Activated CD8-positive, alpha-beta memory T cell treated with anti-CD3 and anti-CD28 coated beads, Interleukin-2, amount 10 ng/mL, durations not matched to agents 7 days and 5 days (primary cell): Measurements from ENCODE around the gene MAP6D1. TPM values are rescaled to one million over a fixed set of nuclear protein-coding genes. Genes with fewer than 3 reads are reported as not detected.
"Not testable (repeated sequence)": the region's sequence is repeated elsewhere in the genome, so short reads cannot be mapped to it uniquely, and the experiment has no call there.

Experiments
- ATAC-seq: fragments of 150-1000 bp; cut with Tn5 transposase; one replicate; pipeline ENCODE4 v1.10.0; 2021; ENCODE audit warnings: moderate library complexity
- CTCF ChIA-PET: fragments of 350-600 bp; sonication (Branson Sonifier 250); formaldehyde crosslinking; loops from one replicate; lab custom pipeline; 2021; ENCODE audit warnings: antibody characterized with exemption; lab: Charles Lee
- DNase-seq: peaks from one replicate; pipeline ENCODE4 v3.0.0-alpha.2; 2020
- H3K27ac Mint-ChIP-seq: one replicate; pipeline ENCODE4 v1.8.0; 2021; ENCODE audit warnings: mild to moderate bottlenecking, mixed read lengths
- H3K27me3 Mint-ChIP-seq: one replicate; pipeline ENCODE4 v1.8.0; 2021; ENCODE audit warnings: mixed read lengths
- H3K36me3 Mint-ChIP-seq: one replicate; pipeline ENCODE4 v1.8.0; 2021; ENCODE audit warnings: mild to moderate bottlenecking, mixed read lengths
- H3K4me1 Mint-ChIP-seq: one replicate; pipeline ENCODE4 v1.8.0; 2021; ENCODE audit warnings: mixed read lengths
- H3K4me3 Mint-ChIP-seq: one replicate; pipeline ENCODE4 v1.8.0; 2021; ENCODE audit warnings: mild to moderate bottlenecking, moderate library complexity, mixed read lengths
- H3K9me3 Mint-ChIP-seq: one replicate; pipeline ENCODE4 v1.8.0; 2022; ENCODE audit warnings: low read depth, mixed read lengths
- total RNA-seq, 2 experiments: library from RNA; stranded (reverse); gene quantifications; one replicate each; pipeline ENCODE4 v1.2.3, GENCODE V29; 2021

MAP6D1 gene
- total RNA-seq, 2 experiments from 2014 or later = 0.47 to 0.70 TPM

- H3K4me3 Mint-ChIP-seq = no peak overlapping the region
Observed at GRCh38 chr3:183779896-183780465, 45.4 kb downstream of the MAP6D1 start.

GRCh38 chr3:183777016-183777618, 48.3 kb downstream of the MAP6D1 start:
- CTCF ChIA-PET = no interaction called here
- H3K36me3 Mint-ChIP-seq = peaks cover 58% of the 10 kb centered on the region
- no peaks in the 10 kb centered on the region for H3K4me1 Mint-ChIP-seq
- no peaks in the 10 kb centered on the region for H3K9me3 Mint-ChIP-seq
- DNase-seq = no peak
- no peak overlapping the region for H3K4me3 Mint-ChIP-seq
- no peaks in the 10 kb centered on the region for H3K27me3 Mint-ChIP-seq
- H3K27ac Mint-ChIP-seq = no peak overlapping the region
- no peak for ATAC-seq

More at GRCh38 chr3:183779896-183780465, 45.4 kb downstream of the MAP6D1 start:
- ATAC-seq (no peak), DNase-seq (no peak)
- H3K27me3 Mint-ChIP-seq = no peaks in the 10 kb centered on the region
- no peak overlapping the region for H3K27ac Mint-ChIP-seq
- no peaks in the 10 kb centered on the region for H3K4me1 Mint-ChIP-seq
- H3K9me3 Mint-ChIP-seq = no peaks in the 10 kb centered on the region
- H3K36me3 Mint-ChIP-seq = peaks cover 58% of the 10 kb centered on the region
- CTCF ChIA-PET = interaction anchor here (2.1 kb wide), 1 partner anchor 13 kb away, joined by 6 read pairs; no protein-coding TSS in a partner anchor

- not testable (repeated sequence) for ATAC-seq, H3K9me3 Mint-ChIP-seq, H3K4me1 Mint-ChIP-seq, H3K27ac Mint-ChIP-seq, DNase-seq, H3K4me3 Mint-ChIP-seq, H3K27me3 Mint-ChIP-seq
- CTCF ChIA-PET = interaction anchor here (0.9 to 1.9 kb wide), 2 partner anchors 10 to 35 kb away, joined by 3 to 6 read pairs; no protein-coding TSS in a partner anchor
- peaks cover 57% of the 10 kb centered on the region for H3K36me3 Mint-ChIP-seq
Observed at GRCh38 chr3:183776451-183776850, 48.9 kb downstream of the MAP6D1 start.

- Mint-ChIP-seq H3K27me3 (no peaks in the 10 kb centered on the region), H3K4me1 (no peaks in the 10 kb centered on the region), H3K9me3 (no peaks in the 10 kb centered on the region), H3K36me3 (peaks cover 58% of the 10 kb centered on the region), H3K27ac (no peak overlapping the region), H3K4me3 (no peak overlapping the region)
- DNase-seq (no peak), ATAC-seq (no peak)
- CTCF ChIA-PET = interaction anchor here (0.9 to 1.9 kb wide), 3 partner anchors 9 to 306 kb away, joined by 3 to 6 read pairs (median 4); no protein-coding TSS in a partner anchor
Observed at GRCh38 chr3:183775781-183776180, 49.6 kb downstream of the MAP6D1 start.

- no peak for ATAC-seq
- CTCF ChIA-PET = interaction anchor here (1.5 to 1.9 kb wide), 2 partner anchors 8 to 305 kb away, joined by 4 to 6 read pairs; no protein-coding TSS in a partner anchor
- H3K36me3 Mint-ChIP-seq = peaks cover 54% of the 10 kb centered on the region
- no peaks in the 10 kb centered on the region for H3K9me3 Mint-ChIP-seq
- no peak overlapping the region for H3K27ac Mint-ChIP-seq
- no peaks in the 10 kb centered on the region for H3K4me1 Mint-ChIP-seq
- no peak for DNase-seq
- H3K27me3 Mint-ChIP-seq = no peaks in the 10 kb centered on the region
- H3K4me3 Mint-ChIP-seq = no peak overlapping the region
Observed at GRCh38 chr3:183774631-183775030, 50.7 kb downstream of the MAP6D1 start.

GRCh38 chr3:183769453-183769852, 55.9 kb downstream of the MAP6D1 start:
- Mint-ChIP-seq H3K4me3 (no peak overlapping the region), H3K9me3 (no peaks in the 10 kb centered on the region), H3K27me3 (no peaks in the 10 kb centered on the region), H3K36me3 (peaks cover 43% of the 10 kb centered on the region), H3K4me1 (peaks cover 19% of the 10 kb centered on the region), H3K27ac (no peak overlapping the region)
- ATAC-seq (no peak), DNase-seq (no peak)
- CTCF ChIA-PET = interaction anchor here (0.8 to 1.4 kb wide), 3 partner anchors 10 to 300 kb away, joined by 3 to 4 read pairs (median 3); partner anchors contain the start of gene PARL

GRCh38 chr3:183768114-183768513, 57.3 kb downstream of the MAP6D1 start:
- Mint-ChIP-seq H3K4me3 (no peak overlapping the region), H3K27me3 (no peaks in the 10 kb centered on the region), H3K9me3 (no peaks in the 10 kb centered on the region), H3K27ac (no peak overlapping the region), H3K36me3 (peaks cover 32% of the 10 kb centered on the region), H3K4me1 (peaks cover 19% of the 10 kb centered on the region)
- no peak for DNase-seq
- CTCF ChIA-PET = interaction anchor here (1.5 kb wide), 1 partner anchor 584 kb away, joined by 4 read pairs; no protein-coding TSS in a partner anchor
- no peak for ATAC-seq

- Mint-ChIP-seq H3K27me3 (no peaks in the 10 kb centered on the region), H3K4me3 (no peak overlapping the region), H3K4me1 (peaks cover 19% of the 10 kb centered on the region), H3K36me3 (peaks cover 33% of the 10 kb centered on the region), H3K9me3 (no peaks in the 10 kb centered on the region), H3K27ac (peak overlapping the region; percentile 34)
- ATAC-seq (peak; percentile 93), DNase-seq (peak; percentile 85)
- CTCF ChIA-PET = interaction anchor here (0.5 to 2.2 kb wide), 41 partner anchors 8 to 1051 kb away, joined by 3 to 15 read pairs (median 4); partner anchors contain the start of gene KLHL24
Observed at GRCh38 chr3:183766745-183767606, 58.4 kb downstream of the MAP6D1 start.

GRCh38 chr3:183766107-183766506, 59.3 kb downstream of the MAP6D1 start:
- Mint-ChIP-seq H3K9me3 (no peaks in the 10 kb centered on the region), H3K4me1 (peaks cover 19% of the 10 kb centered on the region), H3K27ac (peak overlapping the region; percentile 34), H3K36me3 (peaks cover 36% of the 10 kb centered on the region), H3K27me3 (no peaks in the 10 kb centered on the region), H3K4me3 (no peak overlapping the region)
- DNase-seq (no peak), ATAC-seq (no peak)
- CTCF ChIA-PET = interaction anchor here (0.9 to 2.2 kb wide), 13 partner anchors 10 to 581 kb away, joined by 3 to 15 read pairs (median 7); partner anchors contain the start of gene KLHL24

Other genes starting within 250 kb of the MAP6D1 start
- 10 to 100 TPM; 14.4 to 16.9 TPM for gene KLHL24, start 190.0 kb downstream of the MAP6D1 start, total RNA-seq
- 10 to 100 TPM; 49.4 to 65.6 TPM for gene YEATS2, start 127.8 kb downstream of the MAP6D1 start, total RNA-seq
- 10 to 100 TPM; 48.2 to 62.3 TPM for gene PARL, start 59.3 kb upstream of the MAP6D1 start, total RNA-seq
- gene ABCC5, start 192.3 kb upstream of the MAP6D1 start, total RNA-seq = 10 to 100 TPM; 21.2 to 26.5 TPM
- not detected for gene HTR3D, start 206.2 kb upstream of the MAP6D1 start, total RNA-seq
- gene HTR3C, start 227.5 kb upstream of the MAP6D1 start, total RNA-seq = not detected